ENCODE results near the gene NPHS1.

The NPHS1 gene

GRCh38 chr19:35828692-35829301 is 23.5 kb downstream of the NPHS1 start:
- no peaks in the 10 kb centered on the region for H3K9me3 ChIP-seq (ENCODE audit: insufficient read depth, low read depth, low read length)
- no peak overlapping the region for H3K9ac ChIP-seq (ENCODE audit: low read depth, low read length)
- H3K27ac ChIP-seq (ENCODE audit: low read length), result no peak overlapping the region
- H3K4me3 ChIP-seq (ENCODE audit: low read length), result no peak overlapping the region
- no peaks in the 10 kb centered on the region for H3K36me3 ChIP-seq (ENCODE audit: insufficient read depth, low read depth, low read length)
- H3K27me3 ChIP-seq (ENCODE audit: insufficient read depth, low read length), result peaks cover 34% of the 10 kb centered on the region
- H3K4me1 ChIP-seq (ENCODE audit: insufficient read depth, low read length), result no peaks in the 10 kb centered on the region

- Histone ChIP-seq H3K27me3 (ENCODE audit: insufficient read depth, low read length) (peaks cover 8% of the 10 kb centered on the region; the same call in 1 of the 2 replicates), H3K36me3 (ENCODE audit: insufficient read depth, low read depth, low read length) (no peaks in the 10 kb centered on the region), H3K9ac (ENCODE audit: low read depth, low read length) (no peak overlapping the region), H3K4me1 (ENCODE audit: insufficient read depth, low read length) (no peaks in the 10 kb centered on the region; the same call in 1 of the 2 replicates), H3K27ac (ENCODE audit: low read length) (no peak overlapping the region), H3K9me3 (ENCODE audit: insufficient read depth, low read depth, low read length) (no peaks in the 10 kb centered on the region), H3K4me3 (ENCODE audit: low read length) (no peak overlapping the region)
Observed at GRCh38 chr19:35824150-35824549, 28.2 kb downstream of the NPHS1 start.

GRCh38 chr19:35822579-35822978 is 29.7 kb downstream of the NPHS1 start:
- Histone ChIP-seq H3K27ac (ENCODE audit: low read length) (no peak overlapping the region), H3K9me3 (ENCODE audit: insufficient read depth, low read depth, low read length) (no peaks in the 10 kb centered on the region), H3K4me3 (ENCODE audit: low read length) (no peak overlapping the region), H3K4me1 (ENCODE audit: insufficient read depth, low read length) (no peaks in the 10 kb centered on the region; the same call in 1 of the 2 replicates), H3K36me3 (ENCODE audit: insufficient read depth, low read depth, low read length) (no peaks in the 10 kb centered on the region), H3K9ac (ENCODE audit: low read depth, low read length) (no peak overlapping the region), H3K27me3 (ENCODE audit: insufficient read depth, low read length) (peaks cover 12% of the 10 kb centered on the region; the same call in 1 of the 2 replicates)

GRCh38 chr19:35818445-35818844 is 33.9 kb downstream of the NPHS1 start:
- Histone ChIP-seq H3K9ac (ENCODE audit: low read depth, low read length) (no peak overlapping the region), H3K9me3 (ENCODE audit: insufficient read depth, low read depth, low read length) (no peaks in the 10 kb centered on the region), H3K27ac (ENCODE audit: low read length) (no peak overlapping the region), H3K4me3 (ENCODE audit: low read length) (no peak overlapping the region), H3K4me1 (ENCODE audit: insufficient read depth, low read length) (peaks cover 3% of the 10 kb centered on the region; the same call in 1 of the 2 replicates), H3K36me3 (ENCODE audit: insufficient read depth, low read depth, low read length) (no peaks in the 10 kb centered on the region), H3K27me3 (ENCODE audit: insufficient read depth, low read length) (peaks cover 8% of the 10 kb centered on the region; the same call in 1 of the 2 replicates)

- Histone ChIP-seq H3K4me3 (ENCODE audit: low read length) (no peak overlapping the region), H3K9me3 (ENCODE audit: insufficient read depth, low read depth, low read length) (no peaks in the 10 kb centered on the region), H3K27ac (ENCODE audit: low read length) (no peak overlapping the region), H3K36me3 (ENCODE audit: insufficient read depth, low read depth, low read length) (no peaks in the 10 kb centered on the region), H3K27me3 (ENCODE audit: insufficient read depth, low read length) (peaks cover 8% of the 10 kb centered on the region; the same call in 1 of the 2 replicates), H3K9ac (ENCODE audit: low read depth, low read length) (no peak overlapping the region), H3K4me1 (ENCODE audit: insufficient read depth, low read length) (peaks cover 3% of the 10 kb centered on the region; the same call in 1 of the 2 replicates)
Observed at GRCh38 chr19:35816846-35817245, 35.5 kb downstream of the NPHS1 start.

- no peak overlapping the region for H3K4me3 ChIP-seq (ENCODE audit: low read length)
- peaks cover 8% of the 10 kb centered on the region; the same call in 1 of the 2 replicates for H3K27me3 ChIP-seq (ENCODE audit: insufficient read depth, low read length)
- H3K4me1 ChIP-seq (ENCODE audit: insufficient read depth, low read length), result peaks cover 3% of the 10 kb centered on the region; the same call in 1 of the 2 replicates
- H3K27ac ChIP-seq (ENCODE audit: low read length), result no peak overlapping the region
- no peak overlapping the region for H3K9ac ChIP-seq (ENCODE audit: low read depth, low read length)
- H3K9me3 ChIP-seq (ENCODE audit: insufficient read depth, low read depth, low read length), result no peaks in the 10 kb centered on the region
- H3K36me3 ChIP-seq (ENCODE audit: insufficient read depth, low read depth, low read length), result no peaks in the 10 kb centered on the region
Observed at GRCh38 chr19:35816262-35816661, 36.0 kb downstream of the NPHS1 start.

- Histone ChIP-seq H3K4me1 (ENCODE audit: insufficient read depth, low read length) (peaks cover 3% of the 10 kb centered on the region; the same call in 1 of the 2 replicates), H3K4me3 (ENCODE audit: low read length) (no peak overlapping the region), H3K27ac (ENCODE audit: low read length) (no peak overlapping the region), H3K27me3 (ENCODE audit: insufficient read depth, low read length) (0 out of 2 replicates have a peak, but pooled peaks cover under 1% of the 10 kb centered on the region), H3K9me3 (ENCODE audit: insufficient read depth, low read depth, low read length) (no peaks in the 10 kb centered on the region), H3K9ac (ENCODE audit: low read depth, low read length) (no peak overlapping the region), H3K36me3 (ENCODE audit: insufficient read depth, low read depth, low read length) (no peaks in the 10 kb centered on the region)
Observed at GRCh38 chr19:35813043-35813890, 39.0 kb downstream of the NPHS1 start.

GRCh38 chr19:35812220-35813042 is 39.9 kb downstream of the NPHS1 start, which contains the start of gene PRODH2:
Gene PRODH2, minus strand, starts transcription at chr19:35812845. Its CDS starts 40 bp downstream, at chr19:35812805.
- H3K36me3 ChIP-seq (ENCODE audit: insufficient read depth, low read depth, low read length), result no peaks in the 10 kb centered on the region
- H3K4me1 ChIP-seq (ENCODE audit: insufficient read depth, low read length), result peaks cover 3% of the 10 kb centered on the region; the same call in 1 of the 2 replicates
- H3K9me3 ChIP-seq (ENCODE audit: insufficient read depth, low read depth, low read length), result no peaks in the 10 kb centered on the region
- H3K27ac ChIP-seq (ENCODE audit: low read length), result no peak within 1 kb of the TSS
- no peak within 1 kb of the TSS for H3K9ac ChIP-seq (ENCODE audit: low read depth, low read length)
- H3K4me3 ChIP-seq (ENCODE audit: low read length), result no peak within 1 kb of the TSS
- no peaks in the 10 kb centered on the region for H3K27me3 ChIP-seq (ENCODE audit: insufficient read depth, low read length)

- H3K4me3 ChIP-seq (ENCODE audit: low read length), result no peak overlapping the region
- H3K27ac ChIP-seq (ENCODE audit: low read length), result no peak overlapping the region
- H3K27me3 ChIP-seq (ENCODE audit: insufficient read depth, low read length), result no peaks in the 10 kb centered on the region
Observed at GRCh38 chr19:35811317-35812219, 40.7 kb downstream of the NPHS1 start.

GRCh38 chr19:35807633-35808032 is 44.7 kb downstream of the NPHS1 start:
- Histone ChIP-seq H3K27me3 (ENCODE audit: insufficient read depth, low read length) (no peaks in the 10 kb centered on the region; the same call in 1 of the 2 replicates), H3K27ac (ENCODE audit: low read length) (no peak overlapping the region), H3K4me1 (ENCODE audit: insufficient read depth, low read length) (no peaks in the 10 kb centered on the region), H3K9me3 (ENCODE audit: insufficient read depth, low read depth, low read length) (no peaks in the 10 kb centered on the region), H3K4me3 (ENCODE audit: low read length) (no peak overlapping the region), H3K36me3 (ENCODE audit: insufficient read depth, low read depth, low read length) (no peaks in the 10 kb centered on the region), H3K9ac (ENCODE audit: low read depth, low read length) (no peak overlapping the region)

More at GRCh38 chr19:35811317-35812219, 40.7 kb downstream of the NPHS1 start:
- Histone ChIP-seq H3K4me1 (ENCODE audit: insufficient read depth, low read length) (peaks cover 3% of the 10 kb centered on the region; the same call in 1 of the 2 replicates), H3K36me3 (ENCODE audit: insufficient read depth, low read depth, low read length) (no peaks in the 10 kb centered on the region), H3K9ac (ENCODE audit: low read depth, low read length) (no peak overlapping the region), H3K9me3 (ENCODE audit: insufficient read depth, low read depth, low read length) (no peaks in the 10 kb centered on the region)
